SKM-1 treated with dmso at 0.1 percent for 144 hours (cell line): ENCODE measurements around the gene EPS8.

ENCODE experiments used
- DNase-seq: peaks from one replicate; lab custom pipeline; 2025; ENCODE audit not compliant: unreplicated experiment; lab: John Stamatoyannopoulos, UW

Gene EPS8

GRCh38 chr12:15698377-15698871 is 90.8 kb downstream of the EPS8 start:
- peak; percentile 12 for DNase-seq

DNA sequence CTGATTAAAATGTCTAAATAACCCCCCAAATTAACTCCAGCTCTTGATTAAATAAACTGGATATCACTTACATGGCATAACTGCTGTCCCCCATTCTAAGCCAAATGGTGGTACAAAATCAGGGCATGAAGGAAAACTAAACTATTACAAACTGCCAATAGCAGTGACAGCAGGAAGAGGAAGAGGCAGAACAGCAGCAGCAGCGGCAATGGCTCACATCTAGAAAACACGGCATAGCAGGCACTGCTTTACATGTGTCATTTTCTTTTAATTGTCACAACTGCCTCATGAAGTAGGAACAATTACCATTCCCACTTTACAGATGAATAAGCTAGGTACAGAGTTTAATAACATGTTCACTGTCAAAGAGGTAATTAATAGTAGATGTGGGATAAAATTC is 92.0 kb downstream of the EPS8 start:
- DNase-seq, result no peak

- no peak for DNase-seq
Measured at GRCh38 chr12:15693228-15693911, 95.8 kb downstream of the EPS8 start.

DNA sequence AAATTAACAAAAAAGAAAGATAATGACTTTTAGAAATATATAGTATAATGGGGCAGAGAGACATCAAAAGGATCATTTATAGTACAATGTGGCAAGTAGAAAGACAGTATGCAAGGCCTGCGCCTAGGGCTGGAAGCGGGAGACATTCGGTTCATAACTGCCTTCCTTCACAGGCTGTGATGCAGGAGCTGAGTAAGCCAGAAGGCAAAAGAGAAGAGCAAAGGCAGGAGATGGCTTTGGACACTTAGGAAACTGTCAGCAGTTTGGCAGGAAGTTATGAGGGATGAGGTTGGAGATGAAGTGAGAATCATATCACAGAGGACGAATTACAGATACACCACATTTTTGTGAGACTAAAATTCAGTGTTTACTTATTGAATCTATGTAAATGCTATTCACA is 97.8 kb downstream of the EPS8 start:
- DNase-seq, result no peak

GRCh38 chr12:15690320-15690719 is 98.9 kb downstream of the EPS8 start:
- no peak for DNase-seq

- no peak for DNase-seq
Measured at GRCh38 chr12:15689751-15690191, 99.4 kb downstream of the EPS8 start.

GRCh38 chr12:15688838-15689625 is 100.2 kb downstream of the EPS8 start:
- DNase-seq, result peak; percentile 19

DNA sequence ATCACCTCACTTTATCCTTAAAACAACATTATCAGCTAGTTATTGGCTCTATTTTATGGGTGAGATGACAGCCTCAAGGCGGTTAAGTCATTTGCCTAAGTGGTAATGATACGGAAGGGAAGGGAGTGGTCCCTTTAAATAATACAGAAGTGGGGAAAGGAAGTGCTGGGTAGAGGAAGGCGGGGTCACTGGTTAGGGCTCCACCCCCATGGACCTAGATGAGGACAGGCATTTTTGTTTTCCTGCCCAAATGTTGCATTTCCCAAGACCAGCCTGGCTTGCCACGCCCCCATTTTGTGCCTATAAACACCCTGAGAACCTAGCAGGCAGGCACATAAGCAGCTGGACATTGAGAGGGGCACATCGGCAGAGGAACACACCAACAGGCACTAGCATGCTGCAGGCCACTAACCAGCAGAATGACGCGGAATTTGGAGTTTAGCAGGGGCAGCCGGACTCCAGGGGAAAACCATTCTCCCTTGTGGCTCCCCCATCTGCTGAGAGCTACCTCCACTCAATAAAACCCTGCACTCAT is 100.9 kb downstream of the EPS8 start:
- DNase-seq, result peak; percentile 66

GRCh38 chr12:15687583-15687982 is 101.6 kb downstream of the EPS8 start:
- DNase-seq, result no peak

GRCh38 chr12:15684896-15685658 is 104.1 kb downstream of the EPS8 start:
- no peak for DNase-seq

DNA sequence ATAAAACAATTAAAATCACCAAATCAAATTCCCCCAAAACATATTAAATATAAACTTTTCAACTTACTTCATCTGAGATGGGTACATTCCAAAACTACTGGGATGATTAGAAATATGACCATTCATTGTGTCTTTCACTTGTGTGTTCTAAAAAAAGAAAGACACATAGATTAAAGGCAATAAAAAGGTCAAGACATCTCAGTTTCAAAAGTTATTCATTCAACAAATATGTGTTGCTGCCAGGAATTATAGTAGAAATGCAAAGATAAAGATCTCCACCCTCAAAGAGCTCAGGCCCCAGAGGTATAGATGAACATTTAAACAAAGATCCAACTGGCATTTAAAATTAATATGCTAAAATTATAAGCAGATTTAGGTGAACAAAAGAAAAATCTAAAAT is 106.4 kb downstream of the EPS8 start:
- no peak for DNase-seq

- DNase-seq, result no peak
Measured at GRCh38 chr12:15679151-15679550, 110.0 kb downstream of the EPS8 start.

GRCh38 chr12:15677726-15678201 is 111.4 kb downstream of the EPS8 start:
- DNase-seq, result no peak

- no peak for DNase-seq
Measured at GRCh38 chr12:15677228-15677627, 112.0 kb downstream of the EPS8 start.

GRCh38 chr12:15672671-15673270 is 116.4 kb downstream of the EPS8 start:
- no peak for DNase-seq

DNA sequence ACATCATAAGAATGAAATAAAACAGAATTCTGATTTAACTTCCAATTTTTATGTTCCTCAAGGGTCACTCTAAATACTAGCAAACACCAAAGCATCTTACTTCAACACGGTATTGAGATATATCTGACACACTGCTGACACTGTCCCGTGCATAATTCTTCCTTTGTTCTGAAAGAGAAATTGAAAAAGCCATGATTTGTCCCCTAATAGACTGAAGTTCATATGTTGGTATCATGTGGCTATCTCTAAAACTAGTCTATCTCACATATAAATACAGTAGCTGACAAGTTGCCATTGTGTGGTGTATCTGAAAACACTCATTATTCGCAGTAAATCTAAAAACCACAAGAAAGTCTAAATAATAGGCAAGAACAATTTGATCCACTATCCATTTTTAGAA is 118.4 kb downstream of the EPS8 start:
- DNase-seq, result no peak

GRCh38 chr12:15669256-15669948 is 119.8 kb downstream of the EPS8 start:
- no peak for DNase-seq

DNA sequence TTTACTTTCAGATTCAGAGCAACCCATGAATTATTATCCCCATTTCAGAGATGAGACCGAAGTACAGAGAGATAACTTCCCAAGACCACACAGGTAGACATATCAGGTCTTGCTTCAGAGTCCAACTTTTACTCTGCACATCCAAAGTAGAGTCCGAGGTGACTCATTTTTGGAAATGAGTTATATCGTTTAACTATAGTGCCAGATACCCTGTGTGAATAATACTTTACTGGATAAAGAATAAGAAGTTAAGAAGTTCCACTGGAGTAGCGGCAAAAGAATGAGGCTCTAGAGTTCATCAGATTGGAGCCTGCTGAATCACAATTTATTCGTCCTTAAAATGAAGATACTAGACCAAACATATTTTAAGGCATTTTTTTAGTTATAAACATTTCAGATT is 124.7 kb downstream of the EPS8 start:
- DNase-seq, result no peak

- DNase-seq, result no peak
Measured at GRCh38 chr12:15662983-15663659, 126.1 kb downstream of the EPS8 start.
